ENCODE data around the gene ITPR1. TPM values are rescaled to one million over a fixed set of nuclear protein-coding genes. Genes with fewer than 3 reads are reported as not detected.
"Not testable (repeated sequence)": the region's sequence is repeated elsewhere in the genome, so short reads cannot be mapped to it uniquely, and the experiment has no call there.

ITPR1 gene
- total RNA-seq, 2 donors from 2014 or later: 7.0 to 18.2 TPM

DNA sequence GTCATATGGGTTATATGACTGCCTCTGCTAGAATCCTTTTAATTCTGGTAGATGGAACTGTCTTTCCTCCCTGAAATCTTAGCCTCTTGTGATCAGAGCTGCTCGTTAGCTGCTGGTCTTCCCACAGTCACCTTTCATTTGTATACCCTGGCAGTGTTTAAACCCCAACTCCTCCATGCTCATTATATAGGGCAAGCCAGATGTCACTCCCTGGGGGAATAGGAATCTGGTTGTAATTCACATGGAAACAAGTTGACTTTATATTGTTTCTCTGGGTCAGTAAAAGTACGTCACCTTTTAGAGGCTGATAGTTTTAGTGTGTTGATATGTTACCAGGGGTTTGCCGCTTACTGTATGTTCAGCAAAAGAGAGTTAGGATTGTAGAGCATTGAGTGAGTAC, 103.5 kb downstream of the ITPR1 start:
- H3K4me3 ChIP-seq: no peak overlapping the region
- H3K9me3 ChIP-seq: no peaks in the 10 kb centered on the region
- no peak overlapping the region for H3K9ac ChIP-seq (ENCODE audit: low read depth in 2 of 2, low read length in 2 of 2)
- H3K4me1 ChIP-seq: no peaks in the 10 kb centered on the region
- intact Hi-C loops (cut with DNase I): no loop called here
- TF ChIP-seq, protein P1, sequence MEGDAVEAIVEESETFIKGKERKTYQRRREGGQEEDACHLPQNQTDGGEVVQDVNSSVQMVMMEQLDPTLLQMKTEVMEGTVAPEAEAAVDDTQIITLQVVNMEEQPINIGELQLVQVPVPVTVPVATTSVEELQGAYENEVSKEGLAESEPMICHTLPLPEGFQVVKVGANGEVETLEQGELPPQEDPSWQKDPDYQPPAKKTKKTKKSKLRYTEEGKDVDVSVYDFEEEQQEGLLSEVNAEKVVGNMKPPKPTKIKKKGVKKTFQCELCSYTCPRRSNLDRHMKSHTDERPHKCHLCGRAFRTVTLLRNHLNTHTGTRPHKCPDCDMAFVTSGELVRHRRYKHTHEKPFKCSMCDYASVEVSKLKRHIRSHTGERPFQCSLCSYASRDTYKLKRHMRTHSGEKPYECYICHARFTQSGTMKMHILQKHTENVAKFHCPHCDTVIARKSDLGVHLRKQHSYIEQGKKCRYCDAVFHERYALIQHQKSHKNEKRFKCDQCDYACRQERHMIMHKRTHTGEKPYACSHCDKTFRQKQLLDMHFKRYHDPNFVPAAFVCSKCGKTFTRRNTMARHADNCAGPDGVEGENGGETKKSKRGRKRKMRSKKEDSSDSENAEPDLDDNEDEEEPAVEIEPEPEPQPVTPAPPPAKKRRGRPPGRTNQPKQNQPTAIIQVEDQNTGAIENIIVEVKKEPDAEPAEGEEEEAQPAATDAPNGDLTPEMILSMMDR (IDR thresholded peaks at IDR 0.05): no peak
- H3K27me3 ChIP-seq: no peaks in the 10 kb centered on the region
- DNase-seq: no peak
- no peak overlapping the region for H3K27ac ChIP-seq
- H3K36me3 ChIP-seq: no peaks in the 10 kb centered on the region

DNA sequence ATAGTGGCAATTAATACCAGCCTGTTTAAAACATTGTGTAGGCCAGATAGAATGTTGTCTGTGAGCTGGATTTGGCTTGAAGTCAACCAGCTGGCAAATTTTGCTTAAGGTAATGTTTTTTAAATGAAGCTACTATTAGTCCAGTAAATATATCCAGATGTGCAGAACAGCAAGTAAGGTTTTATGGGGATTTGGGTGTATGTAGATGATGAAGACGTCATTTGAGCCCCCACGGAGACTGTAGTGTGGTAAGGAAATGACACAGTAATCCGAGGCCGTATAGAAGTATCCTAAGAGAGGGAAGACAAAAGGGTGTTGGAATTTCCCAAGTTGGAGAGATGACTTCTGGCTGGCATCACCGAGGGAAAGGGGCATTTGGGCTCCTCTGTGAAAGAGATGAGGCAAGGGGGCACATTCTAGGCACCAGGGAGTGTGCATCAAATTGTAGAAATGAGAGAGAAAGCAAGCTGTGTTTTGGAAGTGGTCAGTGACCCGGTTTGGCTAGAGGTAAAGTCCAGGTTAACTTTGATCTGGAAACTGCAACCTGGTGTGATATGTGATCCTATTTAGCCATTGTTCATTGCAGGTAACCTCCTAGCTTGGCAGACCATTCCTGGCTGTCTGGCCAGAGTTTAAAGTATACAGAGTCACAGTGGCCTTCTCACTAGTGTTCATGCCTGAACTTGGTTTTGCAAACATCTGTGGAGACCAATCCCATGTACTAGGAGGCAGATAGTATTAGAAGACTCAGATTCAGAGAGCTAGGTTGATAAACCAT, 104.2 kb downstream of the ITPR1 start:
- intact Hi-C loops (cut with DNase I): no loop called here
- DNase-seq: no peak

DNA sequence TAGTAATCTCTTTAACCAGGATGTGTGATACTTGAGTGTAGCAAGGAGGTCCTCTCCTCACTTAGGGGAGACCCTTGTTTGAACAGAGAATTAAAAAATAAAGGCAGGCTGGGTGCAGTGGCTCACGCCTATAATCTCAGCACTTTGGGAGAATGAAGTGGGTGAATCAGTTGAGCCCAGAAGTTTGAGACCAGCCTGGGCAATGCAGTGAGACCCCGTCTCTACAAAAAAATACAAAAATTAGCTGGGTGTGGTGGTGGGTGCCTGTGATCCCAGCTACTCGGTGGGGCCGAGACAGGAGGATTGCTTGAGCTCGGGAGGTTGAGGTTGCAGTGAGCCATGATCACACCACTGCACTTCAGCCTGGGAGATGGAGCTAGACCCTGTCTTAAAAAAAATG, 105.1 kb downstream of the ITPR1 start:
- H3K27ac ChIP-seq; DNase-seq; H3K9me3 ChIP-seq; intact Hi-C loops (cut with DNase I); H3K36me3 ChIP-seq; H3K27me3 ChIP-seq; H3K4me1 ChIP-seq; H3K9ac ChIP-seq (ENCODE audit: low read depth in 2 of 2, low read length in 2 of 2); H3K4me3 ChIP-seq: not testable (repeated sequence)

More for the DNA sequence above, 104.2 kb downstream of the ITPR1 start:
- TF ChIP-seq, protein P1 (IDR thresholded peaks at IDR 0.05): no peak
- no peak overlapping the region for H3K27ac ChIP-seq
- H3K9ac ChIP-seq (ENCODE audit: low read depth in 2 of 2, low read length in 2 of 2): no peak overlapping the region
- no peaks in the 10 kb centered on the region for H3K27me3 ChIP-seq
- no peak overlapping the region for H3K4me3 ChIP-seq
- no peaks in the 10 kb centered on the region for H3K9me3 ChIP-seq
- no peaks in the 10 kb centered on the region for H3K36me3 ChIP-seq
- no peaks in the 10 kb centered on the region for H3K4me1 ChIP-seq

DNA sequence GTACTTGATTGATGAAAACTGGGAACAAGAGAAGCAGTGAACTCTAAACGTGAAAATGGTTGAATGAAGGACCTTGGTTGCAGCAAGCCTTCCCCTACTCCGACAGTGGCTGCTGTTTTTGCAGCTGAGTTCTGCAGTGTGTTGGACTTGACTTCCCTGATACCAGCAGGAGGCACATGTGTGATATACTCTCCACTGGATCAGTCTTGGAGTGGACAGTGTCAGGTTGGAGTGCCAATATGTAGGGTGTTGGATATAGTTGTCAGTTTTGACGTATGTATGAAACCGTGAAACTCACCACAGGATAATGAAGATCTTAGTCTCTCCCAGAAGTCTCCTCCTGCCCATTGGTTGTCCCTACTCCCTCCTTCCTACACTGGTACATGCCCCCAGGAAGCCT, 106.5 kb downstream of the ITPR1 start:
- Histone ChIP-seq H3K9me3 (no peaks in the 10 kb centered on the region), H3K4me1 (no peaks in the 10 kb centered on the region), H3K9ac (ENCODE audit: low read depth in 2 of 2, low read length in 2 of 2) (no peak overlapping the region), H3K27ac (no peak overlapping the region), H3K27me3 (no peaks in the 10 kb centered on the region), H3K4me3 (no peak overlapping the region), H3K36me3 (no peaks in the 10 kb centered on the region)
- TF ChIP-seq, protein P1 (IDR thresholded peaks at IDR 0.05): no peak
- intact Hi-C loops (cut with DNase I): no loop called here
- DNase-seq: no peak

DNA sequence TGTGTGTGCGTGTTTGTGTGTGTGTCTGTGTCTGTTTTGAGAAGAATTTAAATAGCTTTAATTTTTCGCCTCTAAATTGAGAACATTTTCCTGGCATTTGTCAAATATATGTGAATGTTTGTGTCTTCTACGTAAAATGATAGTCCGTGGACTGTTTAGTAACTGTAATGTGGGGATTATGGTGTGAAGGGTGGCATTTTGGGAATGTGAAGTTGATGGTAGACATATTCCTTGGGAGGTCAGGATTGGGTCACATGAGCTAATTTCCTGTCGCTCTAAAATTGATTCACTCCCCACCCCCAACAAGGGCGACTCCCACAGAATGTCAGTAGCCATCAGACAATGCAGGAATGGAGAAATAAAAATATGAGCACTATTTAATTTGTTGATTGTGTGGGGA, 107.3 kb downstream of the ITPR1 start:
- intact Hi-C loops (cut with DNase I): no loop called here
- H3K4me3 ChIP-seq: no peak overlapping the region
- TF ChIP-seq, protein P1 (IDR thresholded peaks at IDR 0.05): no peak
- no peaks in the 10 kb centered on the region for H3K4me1 ChIP-seq
- no peaks in the 10 kb centered on the region for H3K9me3 ChIP-seq
- H3K27me3 ChIP-seq: no peaks in the 10 kb centered on the region
- no peak for DNase-seq
- H3K27ac ChIP-seq: no peak overlapping the region
- H3K36me3 ChIP-seq: no peaks in the 10 kb centered on the region
- H3K9ac ChIP-seq (ENCODE audit: low read depth in 2 of 2, low read length in 2 of 2): no peak overlapping the region

DNA sequence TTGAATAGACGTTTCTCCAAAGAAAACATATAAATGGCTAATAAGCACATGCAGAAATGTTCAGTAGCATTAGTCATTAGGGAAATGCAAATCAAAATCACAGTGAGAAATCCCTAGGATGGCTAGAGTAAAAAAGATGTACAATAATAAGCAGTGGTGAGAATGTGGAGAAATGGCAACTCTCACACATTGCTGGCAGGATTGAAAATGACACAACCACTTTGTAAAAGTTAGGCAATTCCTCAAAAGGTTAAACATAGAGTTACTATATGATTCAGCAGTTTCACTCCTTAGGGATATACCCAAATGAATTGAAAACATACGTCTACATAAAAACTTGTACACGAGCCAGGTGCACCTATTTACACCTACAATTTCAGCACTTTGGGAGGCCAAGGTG, 108.7 kb downstream of the ITPR1 start:
- no peaks in the 10 kb centered on the region for H3K27me3 ChIP-seq
- no peak overlapping the region for H3K4me3 ChIP-seq
- intact Hi-C loops (cut with DNase I): no loop called here
- H3K36me3 ChIP-seq: no peaks in the 10 kb centered on the region
- DNase-seq: no peak
- H3K9me3 ChIP-seq: no peaks in the 10 kb centered on the region
- TF ChIP-seq, protein P1 (IDR thresholded peaks at IDR 0.05): no peak
- no peak overlapping the region for H3K27ac ChIP-seq
- no peaks in the 10 kb centered on the region for H3K4me1 ChIP-seq
- H3K9ac ChIP-seq (ENCODE audit: low read depth in 2 of 2, low read length in 2 of 2): no peak overlapping the region
